Activated CD4-positive, alpha-beta T cell treated with anti-CD3 and anti-CD28 coated beads for 1 hour (primary cell): ENCODE results near the gene NR1H4.
"Not testable (repeated sequence)": the region's sequence is repeated elsewhere in the genome, so short reads cannot be mapped to it uniquely, and the experiment has no call there.

Experiments used
- DNase-seq: peaks from one replicate; pipeline ENCODE4 v3.0.0-alpha.2; 2020

NR1H4 gene

GRCh38 chr12:100473050-100473715 is 483 bp upstream of the NR1H4 start:
- no peak for DNase-seq

GRCh38 chr12:100474617-100475016 is 951 bp downstream of the NR1H4 start:
- no peak for DNase-seq

GRCh38 chr12:100476013-100476751 is 2.5 kb downstream of the NR1H4 start:
- no peak for DNase-seq

GRCh38 chr12:100481021-100481420 is 7.4 kb downstream of the NR1H4 start:
- no peak for DNase-seq

- DNase-seq, result no peak
Measured at GRCh38 chr12:100484183-100484886, 10.7 kb downstream of the NR1H4 start.

GRCh38 chr12:100484891-100485471 is 11.3 kb downstream of the NR1H4 start:
- no peak for DNase-seq

GRCh38 chr12:100485983-100486382 is 12.3 kb downstream of the NR1H4 start:
- DNase-seq, result no peak

- no peak for DNase-seq
Measured at GRCh38 chr12:100489251-100489820, 15.7 kb downstream of the NR1H4 start.

- no peak for DNase-seq
Measured at GRCh38 chr12:100490056-100490455, 16.4 kb downstream of the NR1H4 start.

- no peak for DNase-seq
Measured at GRCh38 chr12:100491104-100491503, 17.4 kb downstream of the NR1H4 start.

- DNase-seq, result no peak
Measured at GRCh38 chr12:100493396-100494012, 19.8 kb downstream of the NR1H4 start.

- no peak for DNase-seq
Measured at GRCh38 chr12:100494026-100494425, 20.4 kb downstream of the NR1H4 start.

- no peak for DNase-seq
Measured at GRCh38 chr12:100494538-100494937, 20.9 kb downstream of the NR1H4 start.

- DNase-seq, result no peak
Measured at GRCh38 chr12:100497105-100497795, 23.6 kb downstream of the NR1H4 start.

- DNase-seq, result no peak
Measured at GRCh38 chr12:100498141-100498540, 24.5 kb downstream of the NR1H4 start.

- DNase-seq, result no peak
Measured at GRCh38 chr12:100499416-100499815, 25.8 kb downstream of the NR1H4 start.

GRCh38 chr12:100502718-100503117 is 29.1 kb downstream of the NR1H4 start:
- DNase-seq, result not testable (repeated sequence)

- DNase-seq, result no peak
Measured at GRCh38 chr12:100503228-100503628, 29.6 kb downstream of the NR1H4 start.

GRCh38 chr12:100504804-100505203 is 31.1 kb downstream of the NR1H4 start:
- DNase-seq, result no peak

- DNase-seq, result no peak
Measured at GRCh38 chr12:100508751-100509150, 35.1 kb downstream of the NR1H4 start.

GRCh38 chr12:100512692-100513091 is 39.0 kb downstream of the NR1H4 start:
- no peak for DNase-seq

GRCh38 chr12:100515968-100516367 is 42.3 kb downstream of the NR1H4 start:
- no peak for DNase-seq
